Measurements from ENCODE around the gene TXNIP.

TXNIP gene

DNA sequence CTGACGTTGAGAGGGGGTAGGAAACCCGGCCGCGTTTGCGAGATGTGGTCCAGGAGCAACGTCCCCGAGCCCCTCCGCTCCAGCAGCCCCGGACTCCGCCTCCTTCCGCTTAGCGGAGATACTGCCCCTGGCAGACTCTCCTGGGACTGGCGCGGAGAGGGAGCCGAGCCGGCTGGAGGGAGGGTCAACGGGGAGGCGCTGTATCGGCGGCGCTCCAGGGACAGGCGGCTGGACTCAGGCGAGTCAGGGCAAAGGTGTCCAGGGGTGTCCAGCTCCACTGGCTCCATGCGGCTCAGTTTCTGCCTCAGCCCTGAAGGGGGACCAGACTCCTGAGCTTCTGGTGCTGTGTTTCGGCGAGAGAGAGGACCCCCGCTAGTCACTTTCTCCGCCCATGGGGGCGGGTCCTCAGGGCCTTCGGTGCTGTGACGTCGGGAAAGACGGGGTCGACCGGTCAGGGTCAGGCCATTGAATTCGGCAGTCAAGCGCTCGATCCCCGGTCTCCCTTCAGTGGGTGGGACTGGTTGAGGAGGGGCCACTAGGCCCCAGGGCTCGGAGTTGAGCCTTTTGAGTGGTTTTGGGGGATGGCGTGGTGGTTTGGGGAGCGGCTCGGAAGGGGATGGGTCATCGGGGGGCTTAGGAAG lies 35.8 kb downstream of the TXNIP start:
- FAIRE-seq = no peak
- TF ChIP-seq, protein P1, sequence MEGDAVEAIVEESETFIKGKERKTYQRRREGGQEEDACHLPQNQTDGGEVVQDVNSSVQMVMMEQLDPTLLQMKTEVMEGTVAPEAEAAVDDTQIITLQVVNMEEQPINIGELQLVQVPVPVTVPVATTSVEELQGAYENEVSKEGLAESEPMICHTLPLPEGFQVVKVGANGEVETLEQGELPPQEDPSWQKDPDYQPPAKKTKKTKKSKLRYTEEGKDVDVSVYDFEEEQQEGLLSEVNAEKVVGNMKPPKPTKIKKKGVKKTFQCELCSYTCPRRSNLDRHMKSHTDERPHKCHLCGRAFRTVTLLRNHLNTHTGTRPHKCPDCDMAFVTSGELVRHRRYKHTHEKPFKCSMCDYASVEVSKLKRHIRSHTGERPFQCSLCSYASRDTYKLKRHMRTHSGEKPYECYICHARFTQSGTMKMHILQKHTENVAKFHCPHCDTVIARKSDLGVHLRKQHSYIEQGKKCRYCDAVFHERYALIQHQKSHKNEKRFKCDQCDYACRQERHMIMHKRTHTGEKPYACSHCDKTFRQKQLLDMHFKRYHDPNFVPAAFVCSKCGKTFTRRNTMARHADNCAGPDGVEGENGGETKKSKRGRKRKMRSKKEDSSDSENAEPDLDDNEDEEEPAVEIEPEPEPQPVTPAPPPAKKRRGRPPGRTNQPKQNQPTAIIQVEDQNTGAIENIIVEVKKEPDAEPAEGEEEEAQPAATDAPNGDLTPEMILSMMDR (IDR thresholded peaks at IDR 0.05; ENCODE audit: insufficient read depth, missing control alignments) = peak; percentile 5
- DNase-seq (ENCODE audit: insufficient read length, low spot score) = peak; percentile 92

- no peak for FAIRE-seq
- TF ChIP-seq, protein P1 (IDR thresholded peaks at IDR 0.05; ENCODE audit: insufficient read depth, missing control alignments) = no peak
- DNase-seq (ENCODE audit: insufficient read length, low spot score) = no peak
Observed at GRCh38 chr1:145959957-145960467, 36.4 kb downstream of the TXNIP start.

DNA sequence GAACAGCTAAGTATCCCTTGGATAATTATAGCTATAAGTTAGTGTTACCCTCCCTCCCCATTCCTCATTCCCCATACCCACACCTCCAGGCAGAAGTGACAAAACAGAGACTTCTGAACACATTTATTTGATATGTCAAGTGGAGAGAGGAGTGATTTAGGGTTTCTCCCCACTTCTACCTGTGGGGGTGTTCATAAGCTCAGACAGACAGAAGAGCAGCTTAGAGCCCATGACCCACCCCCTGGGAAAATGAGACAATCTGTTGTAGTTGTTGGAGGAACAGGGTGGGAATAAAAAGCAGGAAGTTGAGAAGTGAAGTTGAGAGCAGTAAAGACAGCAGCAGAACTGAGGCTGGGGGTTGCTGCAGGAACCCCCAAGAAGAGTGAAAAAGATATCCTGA lies 37.0 kb downstream of the TXNIP start:
- TF ChIP-seq, protein P1 (IDR thresholded peaks at IDR 0.05; ENCODE audit: insufficient read depth, missing control alignments) = no peak
- FAIRE-seq = no peak

GRCh38 chr1:145958734-145959133 lies 37.6 kb downstream of the TXNIP start:
- TF ChIP-seq, protein P1 (IDR thresholded peaks at IDR 0.05; ENCODE audit: insufficient read depth, missing control alignments) = no peak
- FAIRE-seq (no peak), DNase-seq (ENCODE audit: insufficient read length, low spot score) (no peak)

More for the DNA sequence above, 37.0 kb downstream of the TXNIP start:
- DNase-seq (ENCODE audit: insufficient read length, low spot score) = no peak

GRCh38 chr1:145957443-145958319 lies 38.7 kb downstream of the TXNIP start, which contains the start of gene LIX1L:
Gene LIX1L, minus strand, starts transcription at chr1:145958017. Its CDS starts 90 bp downstream, at chr1:145957927.
- DNase-seq (ENCODE audit: insufficient read length, low spot score) (peak; percentile 95), FAIRE-seq (no peak)
- TF ChIP-seq, protein P1 (IDR thresholded peaks at IDR 0.05; ENCODE audit: insufficient read depth, missing control alignments) = no peak

DNA sequence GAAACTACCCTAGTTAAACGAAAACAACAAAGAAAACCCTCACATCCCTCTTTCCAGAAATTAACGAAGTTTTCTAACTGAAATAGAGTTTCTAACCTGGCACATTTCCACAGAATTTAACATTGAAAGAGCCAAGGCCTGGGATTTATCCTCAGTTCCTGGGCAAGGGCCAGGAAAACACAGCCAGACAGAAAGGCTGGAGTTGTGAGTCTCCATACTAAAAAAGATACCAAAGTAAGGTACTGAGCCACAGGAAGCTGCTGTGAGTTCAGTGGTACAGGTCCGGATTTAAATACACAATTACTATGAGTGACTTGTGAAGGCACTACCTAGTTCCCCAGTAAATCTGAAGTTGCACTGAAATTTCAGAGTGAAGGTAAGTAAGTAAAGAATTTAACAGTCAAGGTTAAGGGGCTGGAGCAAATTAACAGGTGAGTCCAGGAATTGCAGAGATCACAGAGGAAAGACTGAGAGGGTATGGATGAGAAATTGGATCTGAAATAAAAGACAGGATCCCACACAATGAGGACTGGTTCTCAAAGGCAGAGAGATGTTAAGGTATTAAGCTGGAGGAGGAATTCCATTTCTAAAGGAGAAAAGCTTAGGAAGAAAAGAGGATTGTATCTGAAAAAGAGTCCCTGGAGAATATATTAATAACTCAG lies 39.5 kb downstream of the TXNIP start:
- DNase-seq (ENCODE audit: insufficient read length, low spot score) (no peak), FAIRE-seq (peak; percentile 11)
- TF ChIP-seq, protein P1 (IDR thresholded peaks at IDR 0.05; ENCODE audit: insufficient read depth, missing control alignments) = no peak
